GM19372 (cell line): ENCODE data around the gene AQP12B.

Experiments used
- ATAC-seq: cut with Tn5 transposase; IDR thresholded peaks from one replicate; pipeline ENCODE4 v1.9.1; 2021; ENCODE audit warnings: mild to moderate bottlenecking, low read depth, moderate library complexity; ENCODE audit not compliant: unreplicated experiment

AQP12B gene

GRCh38 chr2:240637116-240637900, 45.4 kb downstream of the AQP12B start:
- ATAC-seq = no peak

- ATAC-seq = no peak
These were observed 46.0 kb downstream of the AQP12B start for GRCh38 chr2:240636563-240637115.

GRCh38 chr2:240635998-240636547, 46.6 kb downstream of the AQP12B start:
- no peak for ATAC-seq

GRCh38 chr2:240635121-240635997, 47.3 kb downstream of the AQP12B start:
- ATAC-seq = no peak

GRCh38 chr2:240632306-240632721, 50.4 kb downstream of the AQP12B start:
- ATAC-seq = no peak

GRCh38 chr2:240631548-240632305, 51.0 kb downstream of the AQP12B start:
- ATAC-seq = no peak

- no peak for ATAC-seq
These were observed 51.7 kb downstream of the AQP12B start for GRCh38 chr2:240630771-240631547.

GRCh38 chr2:240629968-240630770, 52.5 kb downstream of the AQP12B start:
- ATAC-seq = no peak

- ATAC-seq = no peak
These were observed 53.1 kb downstream of the AQP12B start for GRCh38 chr2:240629619-240629967.

- ATAC-seq = no peak
These were observed 53.7 kb downstream of the AQP12B start for GRCh38 chr2:240628808-240629618.

- no peak for ATAC-seq
These were observed 54.2 kb downstream of the AQP12B start for GRCh38 chr2:240628507-240628807.

- ATAC-seq = no peak
These were observed 54.8 kb downstream of the AQP12B start for GRCh38 chr2:240627736-240628506.

- ATAC-seq = no peak
These were observed 56.0 kb downstream of the AQP12B start for GRCh38 chr2:240626531-240627300.
